HL-60 (cell line): ENCODE results near the gene ANKRD28.

Experiments used
- DNase-seq, 2 experiments: peaks; one replicate each; pipeline ENCODE4 v3.0.0-alpha.2; 2010 to 2020; ENCODE audit warnings: low read depth in 1 of 2, low spot score in 1 of 2
- H3K27ac ChIP-seq: fragments of 250-450 bp; sonication (Bioruptor Pico); replicated peaks from 2 replicates; pipeline ENCODE4 v1.5.1; 2020; ENCODE audit warnings: mild to moderate bottlenecking, moderate library complexity
- H3K27me3 ChIP-seq: fragments of 250-450 bp; sonication (Bioruptor Pico); 2 replicates; pipeline ENCODE4 v1.5.1; 2021; ENCODE audit warnings: mild to moderate bottlenecking, moderate library complexity; ENCODE audit not compliant: insufficient read depth, poor library complexity, severe bottlenecking
- H3K4me3 ChIP-seq: replicated peaks from 2 replicates; pipeline ENCODE4 v1.5.1; 2011; ENCODE audit warnings: mild to moderate bottlenecking, control low read depth, low read length; ENCODE audit not compliant: insufficient read depth
- GABPA ChIP-seq: IDR thresholded peaks from 2 replicates; pipeline ENCODE4 v1.6.1; 2012; ENCODE audit warnings: low read depth
- POLR2AphosphoS5 ChIP-seq: IDR thresholded peaks from 2 replicates; pipeline ENCODE4 v1.6.1; 2012; ENCODE audit warnings: low read depth
- SPI1 ChIP-seq: IDR thresholded peaks from 2 replicates; pipeline ENCODE4 v1.6.1; 2012; ENCODE audit warnings: low read depth, mild to moderate bottlenecking, borderline replicate concordance
- TF ChIP-seq, protein P1 (sequence below): IDR thresholded peaks from 2 replicates; pipeline ENCODE4 v1.6.1; 2012; ENCODE audit warnings: low read depth; ENCODE audit not compliant: insufficient replicate concordance
- TF ChIP-seq, protein P2 (sequence below): IDR thresholded peaks from one replicate; pipeline ENCODE4 v1.5.1; 2011; ENCODE audit warnings: low read length, control low read depth, inconsistent platforms; ENCODE audit not compliant: insufficient read depth

Gene ANKRD28

DNA sequence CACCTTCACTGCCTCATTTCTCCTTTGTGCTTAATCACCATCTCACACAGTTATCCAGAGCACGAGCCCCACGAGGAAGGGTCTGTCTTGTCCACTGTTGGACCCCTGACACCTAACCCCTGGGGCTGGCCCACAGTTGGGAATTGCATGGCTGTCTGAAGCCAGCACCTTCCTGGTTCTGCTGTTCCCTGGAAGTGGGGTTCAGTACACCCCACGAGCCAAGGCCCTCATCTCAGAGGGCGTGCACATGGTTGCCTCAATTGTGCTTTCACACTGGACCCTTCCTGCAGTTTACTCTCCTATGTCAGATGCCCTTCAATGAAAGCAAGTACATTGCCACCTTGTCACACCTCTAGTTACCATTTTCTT lies 165.6 kb downstream of the ANKRD28 start:
- H3K27ac ChIP-seq, result no peak overlapping the region
- no peak for TF ChIP-seq SPI1
- TF ChIP-seq, protein P1, sequence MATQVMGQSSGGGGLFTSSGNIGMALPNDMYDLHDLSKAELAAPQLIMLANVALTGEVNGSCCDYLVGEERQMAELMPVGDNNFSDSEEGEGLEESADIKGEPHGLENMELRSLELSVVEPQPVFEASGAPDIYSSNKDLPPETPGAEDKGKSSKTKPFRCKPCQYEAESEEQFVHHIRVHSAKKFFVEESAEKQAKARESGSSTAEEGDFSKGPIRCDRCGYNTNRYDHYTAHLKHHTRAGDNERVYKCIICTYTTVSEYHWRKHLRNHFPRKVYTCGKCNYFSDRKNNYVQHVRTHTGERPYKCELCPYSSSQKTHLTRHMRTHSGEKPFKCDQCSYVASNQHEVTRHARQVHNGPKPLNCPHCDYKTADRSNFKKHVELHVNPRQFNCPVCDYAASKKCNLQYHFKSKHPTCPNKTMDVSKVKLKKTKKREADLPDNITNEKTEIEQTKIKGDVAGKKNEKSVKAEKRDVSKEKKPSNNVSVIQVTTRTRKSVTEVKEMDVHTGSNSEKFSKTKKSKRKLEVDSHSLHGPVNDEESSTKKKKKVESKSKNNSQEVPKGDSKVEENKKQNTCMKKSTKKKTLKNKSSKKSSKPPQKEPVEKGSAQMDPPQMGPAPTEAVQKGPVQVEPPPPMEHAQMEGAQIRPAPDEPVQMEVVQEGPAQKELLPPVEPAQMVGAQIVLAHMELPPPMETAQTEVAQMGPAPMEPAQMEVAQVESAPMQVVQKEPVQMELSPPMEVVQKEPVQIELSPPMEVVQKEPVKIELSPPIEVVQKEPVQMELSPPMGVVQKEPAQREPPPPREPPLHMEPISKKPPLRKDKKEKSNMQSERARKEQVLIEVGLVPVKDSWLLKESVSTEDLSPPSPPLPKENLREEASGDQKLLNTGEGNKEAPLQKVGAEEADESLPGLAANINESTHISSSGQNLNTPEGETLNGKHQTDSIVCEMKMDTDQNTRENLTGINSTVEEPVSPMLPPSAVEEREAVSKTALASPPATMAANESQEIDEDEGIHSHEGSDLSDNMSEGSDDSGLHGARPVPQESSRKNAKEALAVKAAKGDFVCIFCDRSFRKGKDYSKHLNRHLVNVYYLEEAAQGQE, result no peak
- TF ChIP-seq, protein P2, sequence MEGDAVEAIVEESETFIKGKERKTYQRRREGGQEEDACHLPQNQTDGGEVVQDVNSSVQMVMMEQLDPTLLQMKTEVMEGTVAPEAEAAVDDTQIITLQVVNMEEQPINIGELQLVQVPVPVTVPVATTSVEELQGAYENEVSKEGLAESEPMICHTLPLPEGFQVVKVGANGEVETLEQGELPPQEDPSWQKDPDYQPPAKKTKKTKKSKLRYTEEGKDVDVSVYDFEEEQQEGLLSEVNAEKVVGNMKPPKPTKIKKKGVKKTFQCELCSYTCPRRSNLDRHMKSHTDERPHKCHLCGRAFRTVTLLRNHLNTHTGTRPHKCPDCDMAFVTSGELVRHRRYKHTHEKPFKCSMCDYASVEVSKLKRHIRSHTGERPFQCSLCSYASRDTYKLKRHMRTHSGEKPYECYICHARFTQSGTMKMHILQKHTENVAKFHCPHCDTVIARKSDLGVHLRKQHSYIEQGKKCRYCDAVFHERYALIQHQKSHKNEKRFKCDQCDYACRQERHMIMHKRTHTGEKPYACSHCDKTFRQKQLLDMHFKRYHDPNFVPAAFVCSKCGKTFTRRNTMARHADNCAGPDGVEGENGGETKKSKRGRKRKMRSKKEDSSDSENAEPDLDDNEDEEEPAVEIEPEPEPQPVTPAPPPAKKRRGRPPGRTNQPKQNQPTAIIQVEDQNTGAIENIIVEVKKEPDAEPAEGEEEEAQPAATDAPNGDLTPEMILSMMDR, result no peak
- no peak for TF ChIP-seq POLR2AphosphoS5
- TF ChIP-seq GABPA, result no peak
- H3K4me3 ChIP-seq, result no peak overlapping the region
- DNase-seq, result no peak
- H3K27me3 ChIP-seq, result no peaks in the 10 kb centered on the region

DNA sequence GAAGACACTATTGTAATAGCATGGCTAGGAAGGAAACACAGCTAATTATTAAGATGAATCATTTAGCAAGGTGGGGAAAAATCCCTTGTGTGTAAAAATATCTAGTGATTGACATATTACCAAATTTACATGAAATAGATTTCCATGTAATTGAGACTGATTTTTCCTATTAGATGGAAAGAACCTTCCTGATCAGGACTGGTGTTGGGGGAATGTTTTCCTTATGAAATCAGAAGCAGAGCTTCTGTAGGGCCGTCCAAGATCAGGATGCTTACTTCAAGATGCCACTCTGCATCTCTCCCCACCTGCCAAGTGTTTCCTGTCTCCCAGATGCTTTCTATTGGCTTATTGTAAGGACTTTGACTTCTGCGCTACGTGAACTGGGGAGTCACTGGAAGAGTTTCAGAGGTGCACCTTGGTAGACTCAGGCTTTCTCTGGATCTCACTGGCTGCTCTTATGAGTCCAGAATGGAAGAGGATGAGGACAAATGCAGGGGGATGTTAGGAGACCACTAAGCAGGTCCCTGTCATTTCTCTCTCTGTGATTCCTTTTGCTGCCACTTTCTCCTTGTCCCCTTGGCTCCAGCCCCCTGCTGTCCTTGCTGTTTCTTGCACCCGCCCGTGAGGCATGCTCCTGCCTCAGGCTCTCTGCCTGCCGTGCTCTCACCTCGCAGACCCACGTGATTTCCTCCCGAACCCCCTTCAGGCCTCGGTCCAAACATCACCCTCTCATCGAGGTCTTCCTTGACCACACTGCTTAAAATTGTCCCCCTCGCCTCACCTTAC lies 166.2 kb downstream of the ANKRD28 start:
- DNase-seq, result no peak
- TF ChIP-seq GABPA (no peak), SPI1 (no peak), POLR2AphosphoS5 (no peak)
- TF ChIP-seq, protein P1, result no peak
- TF ChIP-seq, protein P2, result no peak
- Histone ChIP-seq H3K4me3 (no peak overlapping the region), H3K27me3 (no peaks in the 10 kb centered on the region), H3K27ac (no peak overlapping the region)

DNA sequence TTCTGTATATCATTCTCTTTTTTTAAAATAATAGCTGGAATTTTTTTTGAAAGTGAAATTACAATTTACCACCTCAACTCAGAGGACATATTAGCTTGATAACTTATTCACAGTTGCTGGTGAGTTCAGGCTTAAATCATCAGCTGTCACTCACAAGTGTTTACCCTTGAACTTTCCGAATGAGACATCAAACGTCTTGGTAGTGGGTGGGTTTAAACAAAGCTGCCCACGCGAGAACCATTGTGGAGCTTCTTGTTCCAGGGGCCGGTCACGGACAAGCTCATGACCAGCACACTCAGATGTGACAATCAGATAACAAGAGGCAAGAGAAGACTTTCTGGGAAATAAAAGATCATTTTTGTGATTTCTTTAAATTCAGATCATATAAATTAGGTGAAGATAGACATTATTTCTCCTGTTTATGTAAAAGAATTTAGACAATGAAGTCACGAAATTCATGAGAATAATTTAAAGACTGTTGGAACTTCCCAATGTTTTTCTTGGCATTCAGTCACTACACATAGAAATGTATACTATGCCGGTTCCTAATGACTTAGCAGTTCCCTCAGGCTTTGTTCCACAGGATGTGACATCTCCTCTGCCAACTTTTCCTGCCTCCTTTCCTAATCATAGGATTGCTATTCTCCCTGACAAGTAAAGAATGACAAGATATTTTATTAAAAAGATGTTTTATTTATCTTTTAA lies 167.0 kb downstream of the ANKRD28 start:
- H3K27ac ChIP-seq, result no peak overlapping the region
- no peaks in the 10 kb centered on the region for H3K27me3 ChIP-seq
- TF ChIP-seq SPI1 (no peak), POLR2AphosphoS5 (no peak), GABPA (no peak)
- TF ChIP-seq, protein P1, result no peak
- TF ChIP-seq, protein P2, result no peak
- DNase-seq, result no peak
- H3K4me3 ChIP-seq, result no peak overlapping the region
